H54 (cell line): Measurements from ENCODE around the gene SEPTIN11.

Source experiments
- DNase-seq: peaks from one replicate; pipeline ENCODE4 v3.0.0; 2011; ENCODE audit warnings: low spot score, mixed read lengths; ENCODE audit not compliant: insufficient read length
- FAIRE-seq: peaks from 3 replicates; lab custom pipeline; 2011; peaks lifted over from hg19 to GRCh38; lab: Jason Lieb, UNC
- POLR2A ChIP-seq: IDR thresholded peaks from 2 replicates; pipeline ENCODE4 v1.6.1; 2011; ENCODE audit warnings: low read depth, mild to moderate bottlenecking, low read length

SEPTIN11 gene

GRCh38 chr4:76980261-76980660 is 30.7 kb downstream of the SEPTIN11 start:
- DNase-seq: no peak
- no peak for TF ChIP-seq POLR2A
- no peak for FAIRE-seq

DNA sequence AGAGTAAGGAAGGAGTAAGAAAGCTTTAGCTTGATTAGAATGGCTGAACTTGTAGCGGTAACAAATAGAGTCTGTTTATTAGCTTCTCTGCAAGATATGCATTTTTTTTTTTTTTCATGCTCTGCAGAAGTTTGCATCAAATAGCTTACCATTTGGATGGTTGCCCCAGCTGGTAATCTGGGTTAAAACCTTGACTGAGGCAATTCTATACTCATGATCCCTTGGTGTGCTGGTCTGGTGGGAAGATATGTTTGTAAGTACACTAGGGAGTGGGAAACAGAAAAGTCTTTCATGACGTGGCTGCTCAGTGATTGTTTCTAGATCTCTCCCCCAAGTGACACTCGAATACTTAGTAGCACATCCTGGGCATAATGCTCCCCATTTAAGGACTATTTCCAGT is 32.1 kb downstream of the SEPTIN11 start:
- TF ChIP-seq POLR2A: no peak

DNA sequence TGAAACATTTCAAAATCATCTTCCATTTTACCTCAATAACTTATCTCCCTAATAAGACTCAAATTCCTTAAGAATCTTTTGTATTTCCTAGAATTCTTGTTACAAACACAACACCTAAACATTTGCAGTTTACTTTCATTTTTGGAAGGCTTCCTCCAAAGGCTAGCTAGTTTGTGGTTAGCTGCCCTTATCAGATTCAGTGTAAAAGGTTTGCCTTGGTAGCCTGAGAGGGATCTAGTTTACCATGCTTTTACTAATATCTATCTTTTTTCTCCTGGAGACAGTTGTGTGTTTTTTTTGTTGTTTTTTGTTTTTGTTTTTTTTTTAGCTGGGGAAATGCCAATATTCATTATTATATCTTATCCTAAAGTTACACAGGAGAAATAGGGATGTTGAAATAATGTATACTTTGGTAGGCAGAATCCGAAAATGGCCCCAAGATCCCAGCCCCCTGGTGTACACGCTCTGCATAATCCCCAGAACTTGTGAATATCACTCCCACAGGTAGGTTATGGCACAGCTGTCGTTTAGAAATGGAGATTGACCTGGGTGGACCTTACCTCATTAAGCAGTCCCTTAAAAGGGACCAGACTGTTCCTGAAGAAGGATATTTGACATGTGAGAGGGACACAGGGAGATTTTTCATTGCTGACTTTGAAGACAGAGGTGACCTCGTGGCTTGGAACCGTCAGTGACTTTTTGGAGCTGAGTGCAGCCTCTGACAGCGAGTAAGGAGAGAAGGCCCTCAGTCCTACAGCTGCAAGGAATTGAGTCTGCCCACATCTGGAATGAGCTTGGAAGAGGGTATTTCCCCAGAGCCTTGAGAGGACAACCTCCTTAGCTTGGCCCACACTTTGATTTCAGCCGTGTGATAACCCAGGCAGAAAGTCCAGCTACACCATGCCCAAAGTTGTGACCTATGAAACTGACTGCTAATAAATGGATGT is 33.4 kb downstream of the SEPTIN11 start:
- DNase-seq (no peak), FAIRE-seq (no peak)
- no peak for TF ChIP-seq POLR2A

More for the DNA sequence above, 32.1 kb downstream of the SEPTIN11 start:
- FAIRE-seq (no peak), DNase-seq (no peak)

DNA sequence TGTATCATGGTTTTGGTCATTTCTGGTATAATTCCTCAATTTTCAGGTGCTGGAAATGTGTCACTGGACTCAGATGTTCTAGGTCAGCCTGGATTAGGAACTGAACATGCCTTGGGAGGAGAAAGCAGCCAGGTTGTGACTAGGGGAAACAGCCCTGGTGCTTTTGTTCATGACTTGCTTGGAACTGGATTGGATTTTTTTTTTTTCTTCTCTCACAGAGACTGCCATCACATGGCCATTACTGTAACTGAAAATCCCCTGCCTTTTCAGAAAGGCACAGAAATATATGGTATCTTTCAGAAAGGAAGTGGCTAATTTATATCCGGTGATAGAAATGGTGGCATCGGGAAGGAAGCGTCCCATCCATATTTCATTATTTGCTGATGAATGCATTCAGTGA is 34.6 kb downstream of the SEPTIN11 start:
- DNase-seq (no peak), FAIRE-seq (no peak)
- no peak for TF ChIP-seq POLR2A

GRCh38 chr4:76984788-76985211 is 35.2 kb downstream of the SEPTIN11 start:
- TF ChIP-seq POLR2A: no peak
- DNase-seq (peak; percentile 23), FAIRE-seq (peak; percentile 91)

DNA sequence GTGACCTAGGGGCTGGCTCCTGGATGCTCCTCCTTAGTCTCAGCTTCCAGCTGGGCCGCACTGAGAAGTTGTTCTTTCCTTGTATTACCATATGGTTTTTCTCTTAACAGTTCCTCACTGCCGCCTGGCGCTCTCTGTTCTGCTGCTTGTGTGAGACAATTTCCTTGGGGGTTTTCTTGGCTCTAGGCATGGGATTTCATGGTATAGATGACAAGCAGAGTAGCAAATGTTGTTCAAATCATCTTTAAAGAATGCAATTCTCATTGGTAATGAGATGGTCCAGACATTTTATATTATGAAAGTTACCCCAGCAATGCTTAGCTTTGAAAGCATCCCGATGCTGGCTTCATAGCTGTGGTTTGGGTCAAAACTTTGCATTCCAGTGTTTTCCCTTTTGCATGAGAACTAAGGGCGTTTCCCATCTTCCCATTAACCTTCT is 37.6 kb downstream of the SEPTIN11 start:
- FAIRE-seq: no peak
- no peak for DNase-seq
- no peak for TF ChIP-seq POLR2A

GRCh38 chr4:76987685-76988084 is 38.1 kb downstream of the SEPTIN11 start:
- FAIRE-seq (no peak), DNase-seq (no peak)
- no peak for TF ChIP-seq POLR2A

DNA sequence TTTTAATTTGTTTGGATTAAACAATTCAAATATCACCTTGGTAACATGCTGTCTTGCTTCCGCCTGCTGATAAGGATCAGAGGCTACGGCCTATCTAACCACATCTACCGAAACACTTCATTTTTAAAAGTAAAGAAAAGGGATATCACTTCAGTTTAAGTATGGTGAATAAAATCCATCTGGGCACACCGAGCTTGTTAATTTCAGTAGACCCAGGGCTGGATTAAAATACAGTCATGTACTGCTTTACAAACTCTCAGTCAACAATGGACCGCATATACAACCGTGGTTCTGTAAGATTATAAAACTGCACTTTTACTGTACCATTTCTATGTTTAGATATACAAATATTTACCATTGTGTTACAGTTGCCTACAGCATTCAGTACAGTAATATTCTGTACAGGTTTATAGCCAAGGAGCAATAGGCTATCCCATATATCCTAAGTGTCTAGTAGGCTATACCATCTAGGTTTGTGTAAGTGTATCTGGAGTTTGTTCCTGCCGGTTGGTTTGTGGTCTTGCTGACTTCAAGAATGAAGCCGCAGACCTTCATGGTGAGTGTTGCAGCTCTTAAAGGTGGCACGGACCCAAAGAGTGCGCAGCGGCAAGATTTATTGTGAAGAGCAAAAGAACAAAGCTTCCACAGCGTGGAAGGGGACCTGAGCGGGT is 40.0 kb downstream of the SEPTIN11 start:
- TF ChIP-seq POLR2A: no peak
- no peak for DNase-seq
- no peak for FAIRE-seq

DNA sequence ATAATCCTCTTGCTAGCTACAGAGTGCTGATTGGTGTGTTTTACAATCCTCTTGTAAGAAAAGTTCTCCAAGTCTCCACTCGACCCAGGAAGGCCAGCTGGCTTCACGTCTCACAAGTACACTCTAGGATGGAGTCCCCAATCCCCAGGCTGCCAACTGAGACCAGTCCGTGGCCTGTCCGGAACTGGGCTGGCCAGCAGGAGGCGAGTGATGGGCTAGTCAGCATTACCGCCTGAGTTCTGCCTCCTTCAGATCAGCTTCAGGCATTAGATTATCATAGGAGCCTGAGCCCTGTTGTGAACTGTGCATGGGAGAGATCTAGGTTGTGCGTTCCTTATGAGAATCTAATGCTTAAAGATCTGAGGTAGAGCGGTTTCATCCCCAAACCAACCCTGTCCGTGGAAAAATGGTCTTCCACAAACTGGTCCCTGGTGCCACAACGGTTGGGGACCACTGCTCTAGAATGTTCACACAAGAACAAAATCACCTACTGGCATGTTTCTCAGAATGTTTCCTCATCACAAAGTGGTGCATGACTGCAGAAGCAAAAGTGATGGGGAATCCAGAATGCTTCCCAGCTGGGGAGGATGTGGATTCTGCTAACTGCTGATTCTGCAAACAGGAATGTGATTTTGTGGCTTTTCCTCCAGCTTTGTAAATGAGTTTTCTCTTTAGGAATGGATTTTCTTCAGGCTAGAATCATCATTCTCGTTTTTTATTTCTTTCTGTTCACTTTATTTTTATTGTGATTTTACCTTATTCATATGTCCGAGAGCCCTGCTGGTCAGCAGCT is 40.9 kb downstream of the SEPTIN11 start:
- no peak for DNase-seq
- TF ChIP-seq POLR2A: no peak
- FAIRE-seq: peak; percentile 45

- FAIRE-seq (no peak), DNase-seq (no peak)
- TF ChIP-seq POLR2A: no peak
Observed at GRCh38 chr4:76991161-76991660, 41.7 kb downstream of the SEPTIN11 start.

GRCh38 chr4:76993787-76994641 is 44.5 kb downstream of the SEPTIN11 start:
- no peak for FAIRE-seq
- no peak for DNase-seq
- no peak for TF ChIP-seq POLR2A

DNA sequence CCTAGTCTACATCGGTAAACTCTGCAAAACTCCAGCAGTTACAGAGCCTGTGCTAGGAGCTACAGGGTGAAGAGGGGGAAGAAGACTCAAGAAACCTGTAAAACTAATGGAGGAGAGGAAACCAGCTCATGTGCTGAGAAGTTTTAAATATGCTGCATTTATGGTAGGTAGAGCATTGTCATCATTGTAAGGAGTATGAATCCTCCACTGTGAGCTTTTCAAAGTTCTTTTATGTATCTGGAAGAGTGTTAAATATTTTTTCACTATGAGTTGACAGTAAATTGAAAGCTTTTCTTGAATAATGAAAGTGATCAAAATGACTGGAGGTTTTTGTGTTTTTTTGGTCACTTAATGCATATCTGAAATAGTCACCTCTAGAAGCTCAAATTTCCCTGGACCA is 46.2 kb downstream of the SEPTIN11 start:
- no peak for TF ChIP-seq POLR2A
- DNase-seq (no peak), FAIRE-seq (no peak)

- TF ChIP-seq POLR2A: no peak
- DNase-seq: no peak
- FAIRE-seq: no peak
Observed at GRCh38 chr4:76996445-76996844, 46.9 kb downstream of the SEPTIN11 start.
